GM23248 (cell line): Measurements from ENCODE around the gene SPACA4. TPM values are rescaled to one million over a fixed set of nuclear protein-coding genes. Genes with fewer than 3 reads are reported as not detected.
"Not testable (repeated sequence)": the region's sequence is repeated elsewhere in the genome, so short reads cannot be mapped to it uniquely, and the experiment has no call there.

Source experiments
- DNase-seq: peaks from one replicate; pipeline ENCODE4 v3.0.0-alpha.2; 2015
- H2AFZ ChIP-seq: fragments of 200-600 bp; sonication (generic); 2 replicates; pipeline ENCODE4 v1.6.1; 2016; ENCODE audit warnings: antibody characterized with exemption
- H3F3A ChIP-seq: fragments of 200-600 bp; sonication (generic); 2 replicates; pipeline ENCODE4 v1.6.1; 2016; ENCODE audit warnings: mild to moderate bottlenecking, antibody characterized with exemption, mixed run types; ENCODE audit not compliant: insufficient read depth
- H3K27ac ChIP-seq: fragments of 200-600 bp; sonication (generic); 2 replicates; pipeline ENCODE4 v1.5.1; 2016; ENCODE audit warnings: mild to moderate bottlenecking
- H3K27me3 ChIP-seq: fragments of 200-600 bp; sonication (generic); replicated peaks from 2 replicates; pipeline ENCODE4 v1.6.1; 2016; ENCODE audit warnings: mild to moderate bottlenecking; ENCODE audit not compliant: insufficient read depth
- H3K36me3 ChIP-seq: fragments of 200-600 bp; sonication (generic); 2 replicates; pipeline ENCODE4 v1.6.1; 2016; ENCODE audit warnings: low read depth, mild to moderate bottlenecking
- H3K4me1 ChIP-seq: fragments of 200-600 bp; sonication (generic); 2 replicates; pipeline ENCODE4 v1.6.1; 2016; ENCODE audit warnings: mild to moderate bottlenecking; ENCODE audit not compliant: insufficient read depth
- H3K4me2 ChIP-seq: fragments of 200-600 bp; sonication (generic); one replicate; pipeline ENCODE4 v1.6.1; 2016; ENCODE audit warnings: mild to moderate bottlenecking; ENCODE audit not compliant: unreplicated experiment
- H3K4me3 ChIP-seq: fragments of 200-600 bp; sonication (generic); 2 replicates; pipeline ENCODE4 v1.5.1; 2016; ENCODE audit warnings: mild to moderate bottlenecking
- H3K79me2 ChIP-seq: fragments of 200-600 bp; sonication (generic); 2 replicates; pipeline ENCODE4 v1.6.1; 2016; ENCODE audit warnings: mild to moderate bottlenecking; ENCODE audit not compliant: insufficient read depth
- H3K9ac ChIP-seq: fragments of 200-600 bp; sonication (generic); 2 replicates; pipeline ENCODE4 v1.6.1; 2016; ENCODE audit warnings: mild to moderate bottlenecking
- H3K9me2 ChIP-seq: fragments of 200-600 bp; sonication (generic); 2 replicates; pipeline ENCODE4 v1.6.1; 2016; ENCODE audit warnings: mixed run types, mild to moderate bottlenecking, moderate library complexity; ENCODE audit not compliant: insufficient read depth
- H3K9me3 ChIP-seq: fragments of 200-600 bp; sonication (generic); one replicate; pipeline ENCODE4 v1.6.1; 2017; ENCODE audit warnings: low read depth
- H4K20me1 ChIP-seq: fragments of 200-600 bp; sonication (generic); 2 replicates; pipeline ENCODE4 v1.6.0; 2016; ENCODE audit not compliant: insufficient read depth
- EZH2 ChIP-seq: fragments of 200-600 bp; sonication (generic); IDR thresholded peaks from 2 replicates; pipeline ENCODE4 v1.6.1; 2018; ENCODE audit warnings: antibody characterized with exemption, mild to moderate bottlenecking; ENCODE audit not compliant: insufficient read depth, poor library complexity, severe bottlenecking
- EZH2phosphoT487 ChIP-seq: fragments of 200-600 bp; sonication (generic); IDR thresholded peaks from 2 replicates; pipeline ENCODE4 v1.6.1; 2018; ENCODE audit warnings: antibody characterized with exemption, moderate library complexity, mild to moderate bottlenecking, low read depth; ENCODE audit not compliant: insufficient read depth
- WGBS, 2 experiments: methylation state at CpG; one replicate each; pipeline ENCODE4 v1.1.6; 2015 to 2017; ENCODE audit warnings: low lambda C conversion rate in 2 of 2, low coverage in 1 of 2; ENCODE audit errors: missing lambda C conversion rate in 2 of 2; 5-methylcytosine and 5-hydroxymethylcytosine counted together
- in situ Hi-C: fragments of 300-500 bp; cut with MboI; formaldehyde crosslinking; loops from 2 replicates; pipeline ENCODE4 v1.15.0; 2020
- polyA plus RNA-seq: library from polyadenylated mRNA; unstranded; fragments of >200 nt; fragmentation: Nextera tagmentation; extraction: Ambion mirVana; gene quantifications from 2 replicates; pipeline ENCODE4 v1.2.1, GENCODE V29; 2016
- total RNA-seq: library from RNA; depleted of rRNA; stranded (reverse); fragments of >200 nt; shearing (Covaris generic); gene quantifications from 2 replicates; pipeline ENCODE4 v1.2.3, GENCODE V29; 2014

SPACA4 gene
- total and polyA plus RNA-seq, 2 experiments from 2014 or later, result not detected

DNA sequence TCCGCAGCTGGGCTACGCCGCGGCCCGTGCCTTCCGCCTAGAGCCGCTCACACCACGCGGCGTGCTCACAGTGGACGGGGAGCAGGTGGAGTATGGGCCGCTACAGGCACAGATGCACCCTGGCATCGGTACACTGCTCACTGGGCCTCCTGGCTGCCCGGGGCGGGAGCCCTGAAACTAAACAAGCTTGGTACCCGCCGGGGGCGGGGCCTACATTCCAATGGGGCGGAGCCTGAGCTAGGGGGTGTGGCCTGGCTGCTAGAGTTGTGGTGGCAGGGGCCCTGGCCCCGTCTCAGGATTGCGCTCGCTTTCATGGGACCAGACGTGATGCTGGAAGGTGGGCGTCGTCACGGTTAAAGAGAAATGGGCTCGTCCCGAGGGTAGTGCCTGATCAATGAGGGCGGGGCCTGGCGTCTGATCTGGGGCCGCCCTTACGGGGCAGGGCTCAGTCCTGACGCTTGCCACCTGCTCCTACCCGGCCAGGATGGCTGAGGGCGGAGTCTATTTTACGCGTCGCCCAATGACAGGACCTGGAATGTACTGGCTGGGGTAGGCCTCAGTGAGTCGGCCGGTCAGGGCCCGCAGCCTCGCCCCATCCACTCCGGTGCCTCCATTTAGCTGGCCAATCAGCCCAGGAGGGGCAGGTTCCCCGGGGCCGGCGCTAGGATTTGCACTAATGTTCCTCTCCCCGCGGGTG, 23.2 kb downstream of the SPACA4 start:
- Histone ChIP-seq H3F3A (peaks cover 7% of the 10 kb centered on the region), H3K79me2 (no peaks in the 10 kb centered on the region), H3K36me3 (no peaks in the 10 kb centered on the region), H4K20me1 (no peaks in the 10 kb centered on the region), H3K9me3 (no peaks in the 10 kb centered on the region), H3K4me2 (peak overlapping the region; percentile 14), H3K27ac (no peak overlapping the region), H3K9ac (no peak overlapping the region), H3K9me2 (no peaks in the 10 kb centered on the region), H3K4me1 (peaks cover 23% of the 10 kb centered on the region), H2AFZ (no peak overlapping the region), H3K27me3 (no peaks in the 10 kb centered on the region), H3K4me3 (no peak overlapping the region)
- 45 to 48% methylated on average over 38 to 48 of the region's 48 CpGs for WGBS, 2 experiments
- TF ChIP-seq EZH2phosphoT487, result no peak
- in situ Hi-C loops, result no loop called here
- DNase-seq, result peak; percentile 41

GRCh38 chr19:48630296-48631063, 23.9 kb downstream of the SPACA4 start:
- H3K79me2 ChIP-seq, result no peaks in the 10 kb centered on the region
- WGBS, 2 experiments, result 32 to 34% methylated on average over 36 to 47 of the region's 47 CpGs
- no peaks in the 10 kb centered on the region for H3K27me3 ChIP-seq
- no peak overlapping the region for H2AFZ ChIP-seq
- H3K9ac ChIP-seq, result peak overlapping the region; percentile 20; the same call in 1 of the 2 replicates
- H3K4me1 ChIP-seq, result peaks cover 28% of the 10 kb centered on the region
- peak; percentile 63 for DNase-seq
- in situ Hi-C loops, result no loop called here
- no peaks in the 10 kb centered on the region for H3K9me3 ChIP-seq
- no peak overlapping the region for H3K4me3 ChIP-seq
- H4K20me1 ChIP-seq, result no peaks in the 10 kb centered on the region
- H3K9me2 ChIP-seq, result no peaks in the 10 kb centered on the region
- no peaks in the 10 kb centered on the region for H3K36me3 ChIP-seq
- no peak for TF ChIP-seq EZH2
- TF ChIP-seq EZH2phosphoT487, result no peak
- peaks cover 12% of the 10 kb centered on the region for H3F3A ChIP-seq
- H3K27ac ChIP-seq, result no peak overlapping the region
- peak overlapping the region; percentile 14 for H3K4me2 ChIP-seq

DNA sequence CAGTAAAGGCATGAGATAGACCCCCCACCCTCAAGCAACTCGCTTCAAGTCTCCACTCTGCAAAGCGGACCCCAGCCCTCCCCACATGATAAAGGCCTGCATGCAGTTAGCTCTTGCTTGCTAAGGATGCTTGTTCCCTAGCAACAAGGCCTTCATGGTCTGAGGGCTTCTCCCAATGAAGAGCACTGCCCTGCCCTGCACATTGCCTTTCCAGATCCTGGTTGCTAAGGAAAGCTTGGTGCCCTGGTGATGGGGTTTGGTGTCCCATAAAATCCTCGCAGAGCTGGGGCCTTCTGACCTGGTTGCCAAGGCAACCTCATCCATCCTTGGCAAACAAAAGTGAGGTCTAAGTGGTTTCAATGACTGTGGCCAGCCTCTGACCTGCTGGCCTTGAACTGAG, 24.7 kb downstream of the SPACA4 start:
- Histone ChIP-seq H3K79me2 (no peaks in the 10 kb centered on the region), H3K4me1 (peaks cover 28% of the 10 kb centered on the region), H3K9me3 (no peaks in the 10 kb centered on the region), H3K36me3 (no peaks in the 10 kb centered on the region), H3K27ac (no peak overlapping the region), H3K4me3 (no peak overlapping the region), H3F3A (peaks cover 15% of the 10 kb centered on the region), H3K9me2 (no peaks in the 10 kb centered on the region), H3K9ac (no peak overlapping the region), H3K27me3 (no peaks in the 10 kb centered on the region), H2AFZ (no peak overlapping the region), H3K4me2 (no peak overlapping the region), H4K20me1 (no peaks in the 10 kb centered on the region)
- no peak for DNase-seq
- in situ Hi-C loops, result no loop called here
- TF ChIP-seq EZH2phosphoT487 (no peak), EZH2 (no peak)
- WGBS, 2 experiments, result 86 to 93% methylated on average over 3 of the region's 3 CpGs

DNA sequence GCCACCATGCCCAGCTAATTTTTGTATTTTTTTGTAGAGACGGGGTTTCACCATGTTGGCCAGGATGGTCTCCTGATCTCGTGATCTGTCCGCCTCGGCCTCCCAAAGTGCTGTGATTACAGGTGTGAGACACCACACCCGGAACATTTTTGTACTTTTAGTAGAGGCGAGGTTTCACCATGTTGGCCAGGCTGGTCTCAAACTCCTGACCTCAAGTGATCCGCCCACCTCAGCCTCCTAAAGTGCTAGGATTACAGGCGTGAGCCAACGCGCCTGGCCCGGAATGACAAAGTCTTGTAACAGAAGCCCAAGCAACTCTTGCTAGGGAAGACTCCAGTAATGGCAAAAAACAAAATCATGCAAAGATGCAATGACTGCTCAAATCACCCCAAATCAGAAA, 25.7 kb downstream of the SPACA4 start:
- H3K9me2 ChIP-seq, H4K20me1 ChIP-seq, in situ Hi-C loops, H3K9me3 ChIP-seq, H2AFZ ChIP-seq, H3K36me3 ChIP-seq, DNase-seq, H3K79me2 ChIP-seq, H3K27me3 ChIP-seq, H3K4me3 ChIP-seq, H3K4me2 ChIP-seq: not testable (repeated sequence)
- Histone ChIP-seq H3F3A (peaks cover 24% of the 10 kb centered on the region), H3K27ac (peak overlapping the region; percentile 47), H3K4me1 (peaks cover 35% of the 10 kb centered on the region), H3K9ac (0 out of 2 replicates have a peak overlapping the region, but pooled peaks have one; percentile 72)
- 77 to 78% methylated on average over 11 of the region's 11 CpGs for WGBS, 2 experiments
